AML-193 (cell line): ENCODE results near the gene ATF3.
A peak's percentile ranks its signal among the peaks of the same experiment; 100 is the strongest.

Experiments
- DNase-seq, 2 experiments: peaks; one replicate each; lab custom pipeline; 2025; lab: John Stamatoyannopoulos, UW

ATF3 gene

GRCh38 chr1:212608959-212609700 lies 569 bp downstream of the ATF3 start:
- peak; percentile 12 to 23 for DNase-seq

- no peak for DNase-seq
Observed at GRCh38 chr1:212609701-212610574, 1.4 kb downstream of the ATF3 start.

GRCh38 chr1:212610575-212610967 lies 2.0 kb downstream of the ATF3 start:
- DNase-seq: no peak

GRCh38 chr1:212611000-212611948 lies 2.7 kb downstream of the ATF3 start:
- no peak for DNase-seq

GRCh38 chr1:212612041-212612961 lies 3.7 kb downstream of the ATF3 start:
- DNase-seq: no peak

GRCh38 chr1:212613440-212614335 lies 5.1 kb downstream of the ATF3 start:
- no peak for DNase-seq

GRCh38 chr1:212614453-212615200 lies 6.1 kb downstream of the ATF3 start:
- DNase-seq: peak in 1 of 2 experiments; percentile 11

GRCh38 chr1:212615201-212615470 lies 6.6 kb downstream of the ATF3 start:
- DNase-seq: no peak

- no peak for DNase-seq
Observed at GRCh38 chr1:212618466-212619210, 10.1 kb downstream of the ATF3 start.

- DNase-seq: no peak
Observed at GRCh38 chr1:212620293-212620692, 11.7 kb downstream of the ATF3 start.

GRCh38 chr1:212621043-212621948 lies 12.7 kb downstream of the ATF3 start:
- no peak for DNase-seq

- DNase-seq: no peak
Observed at GRCh38 chr1:212621949-212622305, 13.4 kb downstream of the ATF3 start.

- no peak for DNase-seq
Observed at GRCh38 chr1:212622467-212622866, 13.9 kb downstream of the ATF3 start.

GRCh38 chr1:212622906-212623305 lies 14.3 kb downstream of the ATF3 start:
- DNase-seq: no peak

- DNase-seq: no peak
Observed at GRCh38 chr1:212623603-212624002, 15.0 kb downstream of the ATF3 start.

GRCh38 chr1:212624976-212625501 lies 16.5 kb downstream of the ATF3 start:
- no peak for DNase-seq

GRCh38 chr1:212625781-212626450 lies 17.4 kb downstream of the ATF3 start:
- no peak for DNase-seq
